Measurements from ENCODE around the gene GNB3.

DNA sequence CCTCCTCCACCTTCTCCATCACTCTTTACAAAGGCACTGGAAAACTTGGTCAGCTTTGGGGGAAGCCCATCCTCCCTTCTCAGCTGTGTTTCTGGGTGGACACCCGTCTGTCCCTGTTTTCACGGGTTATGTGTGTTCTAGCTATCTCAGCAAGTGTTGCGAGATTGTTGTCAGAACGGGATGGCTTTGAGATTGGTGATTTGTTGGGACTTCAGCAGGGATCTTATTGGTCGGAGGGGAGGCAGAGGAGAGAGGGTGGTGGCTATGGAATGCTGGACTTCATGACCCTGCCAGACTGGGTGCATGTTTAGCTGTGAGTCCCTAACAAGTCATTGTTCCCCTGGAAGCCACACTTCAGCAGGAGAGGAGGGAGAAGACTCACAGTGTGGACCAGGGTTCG is 13.3 kb downstream of the GNB3 start:
- TF ChIP-seq CTCF (IDR thresholded peaks at IDR 0.05) (no peak), POLR2AphosphoS5 (IDR thresholded peaks at IDR 0.05; ENCODE audit: low read depth, low read length) (no peak)
